ENCODE results near the gene HOXA6.

Gene HOXA6

DNA sequence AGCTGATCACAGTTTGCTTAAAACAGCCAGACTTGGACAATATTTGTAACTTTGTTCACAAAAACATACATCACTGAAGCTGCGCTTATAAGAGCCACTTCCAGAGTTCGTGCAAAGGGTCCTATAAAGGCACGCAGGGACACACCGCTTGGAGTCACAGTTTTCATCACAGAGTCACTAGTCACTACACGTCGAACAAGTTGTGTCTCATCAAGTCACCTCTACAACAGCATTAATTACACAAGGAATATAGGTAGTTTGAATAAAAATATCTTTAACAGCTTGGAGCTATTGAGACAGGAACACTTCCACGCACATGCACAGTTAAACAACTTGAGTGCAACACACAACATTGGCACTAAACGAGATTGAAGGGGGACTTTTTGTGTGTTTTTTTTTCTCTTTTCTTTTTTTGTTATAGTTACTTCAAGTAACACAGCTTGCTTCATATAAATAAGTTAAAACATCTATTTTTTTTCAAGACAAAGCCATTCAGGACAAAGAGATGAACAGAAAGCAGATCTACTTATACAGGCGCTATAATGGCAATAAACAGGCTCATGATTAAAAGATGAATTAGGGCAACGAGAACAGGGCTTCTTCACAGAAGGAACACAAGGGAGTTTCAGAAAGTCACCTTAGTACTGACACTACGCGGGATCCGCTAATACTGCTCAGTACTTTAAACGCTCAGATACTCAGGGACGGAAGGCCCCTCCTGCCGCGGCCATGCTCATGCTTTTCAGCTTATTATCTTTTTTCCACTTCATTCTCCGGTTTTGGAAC lies 6.2 kb downstream of the HOXA6 start:
- Mint-ChIP-seq H3K36me3 (ENCODE audit: low read depth) (peaks cover 86% of the 10 kb centered on the region), H3K27ac (peak overlapping the region; percentile 100), H3K27me3 (ENCODE audit: low read depth, poor library complexity) (peaks cover 18% of the 10 kb centered on the region), H3K9me3 (no peaks in the 10 kb centered on the region), H3K4me3 (peak overlapping the region; percentile 97), H3K4me1 (peaks cover 69% of the 10 kb centered on the region)
- DNase-seq = no peak
- TF ChIP-seq CTCF (IDR thresholded peaks at IDR 0.05) = no peak

DNA sequence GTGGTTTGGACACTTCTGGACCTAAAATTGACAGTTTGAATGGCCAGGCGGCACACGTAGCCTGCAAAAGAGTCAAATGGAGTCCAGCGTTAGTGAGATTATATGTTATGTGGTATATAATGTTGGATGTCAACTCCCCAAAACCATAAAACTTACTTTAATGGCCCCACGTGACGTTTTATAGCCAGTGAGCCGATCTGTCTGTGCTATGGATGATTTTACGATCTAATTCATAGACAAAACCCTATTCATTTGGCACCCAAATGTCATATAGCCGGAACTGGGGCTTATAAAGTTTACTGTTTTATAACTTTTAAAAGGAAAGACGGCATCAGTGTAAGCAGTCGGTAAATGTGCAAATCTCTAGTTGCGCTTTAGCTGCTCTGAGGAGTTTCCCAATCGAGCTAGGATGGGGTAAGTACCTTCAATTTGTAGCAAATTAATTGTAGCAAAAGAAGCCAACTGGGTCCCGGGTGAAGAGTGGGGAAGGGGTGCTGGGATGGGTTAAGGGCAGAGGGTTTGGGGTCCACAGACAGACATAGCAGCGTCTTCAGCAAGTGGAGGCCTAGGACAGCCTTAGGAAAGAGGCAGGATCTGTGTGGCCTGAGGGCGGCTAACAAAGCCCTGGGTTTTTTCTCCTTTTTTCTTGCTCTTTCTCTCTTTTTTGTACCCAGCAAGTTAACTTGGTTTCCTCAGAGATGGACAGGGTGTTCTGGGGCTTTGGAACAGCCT lies 7.3 kb downstream of the HOXA6 start:
- Mint-ChIP-seq H3K27me3 (ENCODE audit: low read depth, poor library complexity) (peaks cover 13% of the 10 kb centered on the region), H3K27ac (peak overlapping the region; percentile 100), H3K4me1 (peaks cover 69% of the 10 kb centered on the region), H3K9me3 (no peaks in the 10 kb centered on the region), H3K4me3 (peak overlapping the region; percentile 97), H3K36me3 (ENCODE audit: low read depth) (peaks cover 76% of the 10 kb centered on the region)
- TF ChIP-seq CTCF (IDR thresholded peaks at IDR 0.05) = no peak
- DNase-seq = no peak

- TF ChIP-seq CTCF (IDR thresholded peaks at IDR 0.05) = no peak
- DNase-seq = peak; percentile 75
- Mint-ChIP-seq H3K27me3 (ENCODE audit: low read depth, poor library complexity) (peaks cover 13% of the 10 kb centered on the region), H3K4me3 (peak overlapping the region; percentile 97), H3K27ac (peak overlapping the region; percentile 100), H3K4me1 (peaks cover 71% of the 10 kb centered on the region), H3K36me3 (ENCODE audit: low read depth) (peaks cover 76% of the 10 kb centered on the region), H3K9me3 (no peaks in the 10 kb centered on the region)
Observed at GRCh38 chr7:27139334-27140125, 8.0 kb downstream of the HOXA6 start.

- Mint-ChIP-seq H3K4me1 (peaks cover 71% of the 10 kb centered on the region), H3K36me3 (ENCODE audit: low read depth) (peaks cover 76% of the 10 kb centered on the region), H3K4me3 (peak overlapping the region; percentile 97), H3K27ac (peak overlapping the region; percentile 76), H3K27me3 (ENCODE audit: low read depth, poor library complexity) (peaks cover 13% of the 10 kb centered on the region), H3K9me3 (no peaks in the 10 kb centered on the region)
- TF ChIP-seq CTCF (IDR thresholded peaks at IDR 0.05) = no peak
- no peak for DNase-seq
Observed at GRCh38 chr7:27138985-27139333, 8.6 kb downstream of the HOXA6 start.

- H3K4me3 Mint-ChIP-seq = peak overlapping the region; percentile 97
- H3K9me3 Mint-ChIP-seq = no peaks in the 10 kb centered on the region
- peak overlapping the region; percentile 76 for H3K27ac Mint-ChIP-seq
- H3K4me1 Mint-ChIP-seq = peaks cover 74% of the 10 kb centered on the region
- H3K27me3 Mint-ChIP-seq (ENCODE audit: low read depth, poor library complexity) = peaks cover 11% of the 10 kb centered on the region
- peaks cover 74% of the 10 kb centered on the region for H3K36me3 Mint-ChIP-seq (ENCODE audit: low read depth)
- DNase-seq = no peak
- no peak for TF ChIP-seq CTCF (IDR thresholded peaks at IDR 0.05)
Observed at GRCh38 chr7:27138472-27138871, 9.1 kb downstream of the HOXA6 start.

All from nephron progenitor cell (in vitro differentiated cells).